Cerebellar cortex (tissue), 1 donor: Measurements from ENCODE around the gene ATP8B2.
"Not testable (repeated sequence)": the region's sequence is repeated elsewhere in the genome, so short reads cannot be mapped to it uniquely, and the experiment has no call there.

Experiments
- DNase-seq: peaks from one replicate; pipeline ENCODE4 v3.0.0-alpha.2; 2015; ENCODE audit warnings: low spot score

Gene ATP8B2

GRCh38 chr1:154324669-154325582 lies at the start of gene ATP8B2:
Gene ATP8B2 (plus strand): TSS chr1:154325525. CDS start chr1:154328142, 2,617 bp downstream.
- DNase-seq: peak; percentile 87

GRCh38 chr1:154276797-154277196 lies 48.5 kb upstream of the ATP8B2 start:
- no peak for DNase-seq

GRCh38 chr1:154287591-154287990 lies 37.7 kb upstream of the ATP8B2 start:
- not testable (repeated sequence) for DNase-seq

- DNase-seq: no peak
Measured at GRCh38 chr1:154288661-154289060, 36.7 kb upstream of the ATP8B2 start.

GRCh38 chr1:154290921-154291320 lies 34.4 kb upstream of the ATP8B2 start:
- no peak for DNase-seq

GRCh38 chr1:154295408-154296235 lies 29.7 kb upstream of the ATP8B2 start:
- no peak for DNase-seq

GRCh38 chr1:154301582-154301981 lies 23.7 kb upstream of the ATP8B2 start:
- no peak for DNase-seq

- DNase-seq: no peak
Measured at GRCh38 chr1:154304664-154305337, 20.5 kb upstream of the ATP8B2 start.

- DNase-seq: no peak
Measured at GRCh38 chr1:154306151-154306550, 19.2 kb upstream of the ATP8B2 start.

- not testable (repeated sequence) for DNase-seq
Measured at GRCh38 chr1:154307670-154308270, 17.6 kb upstream of the ATP8B2 start.

- not testable (repeated sequence) for DNase-seq
Measured at GRCh38 chr1:154309136-154309535, 16.2 kb upstream of the ATP8B2 start.

- not testable (repeated sequence) for DNase-seq
Measured at GRCh38 chr1:154312229-154313065, 12.9 kb upstream of the ATP8B2 start.

- DNase-seq: no peak
Measured at GRCh38 chr1:154313066-154313356, 12.3 kb upstream of the ATP8B2 start.

GRCh38 chr1:154314226-154314625 lies 11.1 kb upstream of the ATP8B2 start:
- not testable (repeated sequence) for DNase-seq

- DNase-seq: no peak
Measured at GRCh38 chr1:154316704-154317103, 8.6 kb upstream of the ATP8B2 start.

GRCh38 chr1:154318386-154318785 lies 6.9 kb upstream of the ATP8B2 start:
- no peak for DNase-seq

GRCh38 chr1:154320882-154321608 lies 4.3 kb upstream of the ATP8B2 start, which contains the start of gene AQP10:
Gene AQP10 (plus strand): TSS chr1:154321093. CDS start chr1:154321156, 63 bp downstream.
- no peak for DNase-seq

GRCh38 chr1:154321609-154321934 lies 3.8 kb upstream of the ATP8B2 start:
- not testable (repeated sequence) for DNase-seq

GRCh38 chr1:154323493-154323892 lies 1.8 kb upstream of the ATP8B2 start:
- DNase-seq: no peak

- no peak for DNase-seq
Measured at GRCh38 chr1:154324241-154324640, 1.1 kb upstream of the ATP8B2 start.
